ENCODE data around the gene KIAA1958. TPM values are rescaled to one million over a fixed set of nuclear protein-coding genes. Genes with fewer than 3 reads are reported as not detected.

KIAA1958 gene
- total RNA-seq, 1 donor from 2014 or later = 12.0 TPM

- H3K9me3 ChIP-seq (ENCODE audit: insufficient read depth, low read depth, low read length) = no peaks in the 10 kb centered on the region
- no peaks in the 10 kb centered on the region for H4K20me1 ChIP-seq (ENCODE audit: insufficient read depth, low read length)
- TF ChIP-seq CTCF (IDR thresholded peaks at IDR 0.05; ENCODE audit: insufficient read depth, low read depth, low read length) (no peak), EZH2 (IDR thresholded peaks at IDR 0.05; ENCODE audit: insufficient read depth, low read length) (no peak)
- H3K27me3 Mint-ChIP-seq (ENCODE audit: low read depth, unreplicated experiment) = no peaks in the 10 kb centered on the region
- peaks cover 32% of the 10 kb centered on the region for H3K4me1 Mint-ChIP-seq (ENCODE audit: low read depth, unreplicated experiment)
- no peaks in the 10 kb centered on the region for H3K9me3 Mint-ChIP-seq (ENCODE audit: unreplicated experiment)
- H3K79me2 ChIP-seq (ENCODE audit: insufficient read depth, low read length) = no peaks in the 10 kb centered on the region
- peaks cover 13% of the 10 kb centered on the region for H3K4me1 ChIP-seq (ENCODE audit: insufficient read depth, low read length)
- no peak overlapping the region for H3K4me3 Mint-ChIP-seq (ENCODE audit: unreplicated experiment)
- no peak overlapping the region for H3K4me3 ChIP-seq (ENCODE audit: insufficient read depth, low read depth, low read length)
- FAIRE-seq (no peak), DNase-seq (ENCODE audit: low read depth) (no peak)
- no peak overlapping the region for H3K9ac ChIP-seq (ENCODE audit: low read length)
- H3K4me2 ChIP-seq (ENCODE audit: low read length) = no peak overlapping the region
- no peak overlapping the region for H2AFZ ChIP-seq (ENCODE audit: low read depth, low read length)
- H3K36me3 Mint-ChIP-seq (ENCODE audit: low read depth, unreplicated experiment) = no peaks in the 10 kb centered on the region
- no peaks in the 10 kb centered on the region for H3K36me3 ChIP-seq (ENCODE audit: insufficient read depth, low read length)
- H3K27ac Mint-ChIP-seq (ENCODE audit: unreplicated experiment) = no peak overlapping the region
- no peak overlapping the region for H3K27ac ChIP-seq (ENCODE audit: low read depth, low read length)
- no peaks in the 10 kb centered on the region for H3K27me3 ChIP-seq (ENCODE audit: insufficient read depth, low read length)
These were observed 47.0 kb downstream of the KIAA1958 start for GRCh38 chr9:112533660-112534059.

GRCh38 chr9:112535301-112535700 is 48.7 kb downstream of the KIAA1958 start:
- peaks cover 30% of the 10 kb centered on the region for H3K4me1 Mint-ChIP-seq (ENCODE audit: low read depth, unreplicated experiment)
- Histone ChIP-seq H3K36me3 (ENCODE audit: insufficient read depth, low read length) (no peaks in the 10 kb centered on the region), H3K4me3 (ENCODE audit: insufficient read depth, low read depth, low read length) (no peak overlapping the region), H3K79me2 (ENCODE audit: insufficient read depth, low read length) (no peaks in the 10 kb centered on the region), H3K9me3 (ENCODE audit: insufficient read depth, low read depth, low read length) (no peaks in the 10 kb centered on the region), H2AFZ (ENCODE audit: low read depth, low read length) (no peak overlapping the region), H3K27me3 (ENCODE audit: insufficient read depth, low read length) (no peaks in the 10 kb centered on the region), H4K20me1 (ENCODE audit: insufficient read depth, low read length) (no peaks in the 10 kb centered on the region), H3K9ac (ENCODE audit: low read length) (no peak overlapping the region), H3K4me1 (ENCODE audit: insufficient read depth, low read length) (peaks cover 13% of the 10 kb centered on the region), H3K4me2 (ENCODE audit: low read length) (peak overlapping the region; percentile 34), H3K27ac (ENCODE audit: low read depth, low read length) (no peak overlapping the region)
- no peaks in the 10 kb centered on the region for H3K9me3 Mint-ChIP-seq (ENCODE audit: unreplicated experiment)
- DNase-seq (ENCODE audit: low read depth) (no peak), FAIRE-seq (no peak)
- H3K27ac Mint-ChIP-seq (ENCODE audit: unreplicated experiment) = no peak overlapping the region
- H3K27me3 Mint-ChIP-seq (ENCODE audit: low read depth, unreplicated experiment) = no peaks in the 10 kb centered on the region
- no peak overlapping the region for H3K4me3 Mint-ChIP-seq (ENCODE audit: unreplicated experiment)
- H3K36me3 Mint-ChIP-seq (ENCODE audit: low read depth, unreplicated experiment) = no peaks in the 10 kb centered on the region
- TF ChIP-seq EZH2 (IDR thresholded peaks at IDR 0.05; ENCODE audit: insufficient read depth, low read length) (no peak), CTCF (IDR thresholded peaks at IDR 0.05; ENCODE audit: insufficient read depth, low read depth, low read length) (no peak)

- Histone ChIP-seq H3K9me3 (ENCODE audit: insufficient read depth, low read depth, low read length) (no peaks in the 10 kb centered on the region), H3K79me2 (ENCODE audit: insufficient read depth, low read length) (no peaks in the 10 kb centered on the region), H3K36me3 (ENCODE audit: insufficient read depth, low read length) (no peaks in the 10 kb centered on the region), H3K27me3 (ENCODE audit: insufficient read depth, low read length) (no peaks in the 10 kb centered on the region), H3K27ac (ENCODE audit: low read depth, low read length) (no peak overlapping the region), H3K4me3 (ENCODE audit: insufficient read depth, low read depth, low read length) (no peak overlapping the region), H3K4me1 (ENCODE audit: insufficient read depth, low read length) (peaks cover 13% of the 10 kb centered on the region), H2AFZ (ENCODE audit: low read depth, low read length) (no peak overlapping the region), H4K20me1 (ENCODE audit: insufficient read depth, low read length) (no peaks in the 10 kb centered on the region), H3K9ac (ENCODE audit: low read length) (no peak overlapping the region), H3K4me2 (ENCODE audit: low read length) (peak overlapping the region; percentile 34)
- no peaks in the 10 kb centered on the region for H3K36me3 Mint-ChIP-seq (ENCODE audit: low read depth, unreplicated experiment)
- no peak for TF ChIP-seq EZH2 (IDR thresholded peaks at IDR 0.05; ENCODE audit: insufficient read depth, low read length)
- no peak for TF ChIP-seq CTCF (IDR thresholded peaks at IDR 0.05; ENCODE audit: insufficient read depth, low read depth, low read length)
- DNase-seq (ENCODE audit: low read depth) = peak; percentile 65
- FAIRE-seq = peak; percentile 74
- H3K27me3 Mint-ChIP-seq (ENCODE audit: low read depth, unreplicated experiment) = no peaks in the 10 kb centered on the region
- no peaks in the 10 kb centered on the region for H3K9me3 Mint-ChIP-seq (ENCODE audit: unreplicated experiment)
- peak overlapping the region; percentile 38 for H3K27ac Mint-ChIP-seq (ENCODE audit: unreplicated experiment)
- H3K4me3 Mint-ChIP-seq (ENCODE audit: unreplicated experiment) = no peak overlapping the region
- peaks cover 30% of the 10 kb centered on the region for H3K4me1 Mint-ChIP-seq (ENCODE audit: low read depth, unreplicated experiment)
These were observed 49.2 kb downstream of the KIAA1958 start for GRCh38 chr9:112535811-112536210.

Measured in astrocyte (in vitro differentiated cells and primary cell).